Measurements from ENCODE around the gene PPM1M. TPM values are rescaled to one million over a fixed set of nuclear protein-coding genes. Genes with fewer than 3 reads are reported as not detected.

Gene PPM1M
- total RNA-seq, 1 donor from 2014 or later = 10.6 TPM

- no peaks in the 10 kb centered on the region for H3K27me3 Mint-ChIP-seq (ENCODE audit: low read depth)
- no peaks in the 10 kb centered on the region for H3K9me3 Mint-ChIP-seq
- DNase-seq (ENCODE audit: low spot score in 2 of 2, unreplicated experiment in 2 of 2) = no peak
- TF ChIP-seq CTCF (IDR thresholded peaks at IDR 0.05; ENCODE audit: unreplicated experiment) = no peak
- H3K4me1 Mint-ChIP-seq = peaks cover 25% of the 10 kb centered on the region
- no peaks in the 10 kb centered on the region for H3K36me3 Mint-ChIP-seq
- H3K4me3 Mint-ChIP-seq = no peak overlapping the region
- H3K27ac Mint-ChIP-seq = no peak overlapping the region
Measured at GRCh38 chr3:52242039-52242438, 3.5 kb upstream of the PPM1M start.

GRCh38 chr3:52243791-52244628 lies 1.5 kb upstream of the PPM1M start:
- no peak for DNase-seq (ENCODE audit: low spot score in 2 of 2, unreplicated experiment in 2 of 2)
- no peaks in the 10 kb centered on the region for H3K9me3 Mint-ChIP-seq
- no peak overlapping the region for H3K27ac Mint-ChIP-seq
- H3K36me3 Mint-ChIP-seq = peaks cover 3% of the 10 kb centered on the region
- no peaks in the 10 kb centered on the region for H3K27me3 Mint-ChIP-seq (ENCODE audit: low read depth)
- peak overlapping the region; percentile 48 for H3K4me3 Mint-ChIP-seq
- no peak for TF ChIP-seq CTCF (IDR thresholded peaks at IDR 0.05; ENCODE audit: unreplicated experiment)
- H3K4me1 Mint-ChIP-seq = peaks cover 17% of the 10 kb centered on the region

- Mint-ChIP-seq H3K27me3 (ENCODE audit: low read depth) (no peaks in the 10 kb centered on the region), H3K27ac (peak overlapping the region; percentile 39)
Measured at GRCh38 chr3:52246264-52246620, 683 bp downstream of the PPM1M start.

GRCh38 chr3:52246728-52247408 lies 1.3 kb downstream of the PPM1M start:
- no peak for TF ChIP-seq CTCF (IDR thresholded peaks at IDR 0.05; ENCODE audit: unreplicated experiment)
- DNase-seq (ENCODE audit: low spot score in 2 of 2, unreplicated experiment in 2 of 2) = no peak
- Mint-ChIP-seq H3K4me3 (peak overlapping the region; percentile 59), H3K27ac (peak overlapping the region; percentile 25), H3K4me1 (peaks cover 8% of the 10 kb centered on the region), H3K9me3 (no peaks in the 10 kb centered on the region), H3K36me3 (peaks cover 3% of the 10 kb centered on the region), H3K27me3 (ENCODE audit: low read depth) (no peaks in the 10 kb centered on the region)

More at GRCh38 chr3:52246264-52246620, 683 bp downstream of the PPM1M start:
- TF ChIP-seq CTCF (IDR thresholded peaks at IDR 0.05; ENCODE audit: unreplicated experiment) = no peak
- Mint-ChIP-seq H3K9me3 (no peaks in the 10 kb centered on the region), H3K4me3 (peak overlapping the region; percentile 59), H3K4me1 (peaks cover 8% of the 10 kb centered on the region), H3K36me3 (peaks cover 3% of the 10 kb centered on the region)
- no peak for DNase-seq (ENCODE audit: low spot score in 2 of 2, unreplicated experiment in 2 of 2)

- TF ChIP-seq CTCF (IDR thresholded peaks at IDR 0.05; ENCODE audit: unreplicated experiment) = no peak
- no peak for DNase-seq (ENCODE audit: low spot score in 2 of 2, unreplicated experiment in 2 of 2)
- Mint-ChIP-seq H3K9me3 (no peaks in the 10 kb centered on the region), H3K27me3 (ENCODE audit: low read depth) (no peaks in the 10 kb centered on the region), H3K4me3 (no peak overlapping the region), H3K36me3 (peaks cover 3% of the 10 kb centered on the region), H3K4me1 (peaks cover 8% of the 10 kb centered on the region), H3K27ac (peak overlapping the region; percentile 64)
Measured at GRCh38 chr3:52247409-52248164, 2.0 kb downstream of the PPM1M start.

Measured in mesothelial cell of epicardium (in vitro differentiated cells).